Eye (tissue), 1 donor: ENCODE measurements around the gene MRPS31.
A peak's percentile ranks its signal among the peaks of the same experiment; 100 is the strongest.
"Not testable (repeated sequence)": the region's sequence is repeated elsewhere in the genome, so short reads cannot be mapped to it uniquely, and the experiment has no call there.

Experiments
- DNase-seq: peaks from one replicate; pipeline ENCODE4 v3.0.0-alpha.2; 2015

Gene MRPS31

DNA sequence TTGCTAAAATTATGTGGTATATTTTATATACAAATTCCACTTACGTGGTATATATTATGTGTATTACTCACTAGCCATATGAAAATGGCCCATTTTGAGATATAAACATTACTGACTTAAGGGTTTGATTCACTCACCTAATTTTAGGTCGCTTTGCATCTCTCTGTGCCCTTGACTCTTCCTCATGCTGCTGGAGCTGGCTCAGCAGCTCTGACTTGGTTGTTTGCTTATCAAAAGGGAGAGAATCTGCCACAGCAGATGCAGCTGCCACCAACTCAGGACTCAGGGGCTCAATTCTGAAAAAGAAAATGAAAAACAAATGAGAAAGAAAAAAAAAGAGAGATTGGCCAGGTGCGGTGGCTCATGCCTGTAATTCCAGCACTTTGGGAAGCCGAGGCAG is 12.2 kb downstream of the MRPS31 start:
- no peak for DNase-seq

GRCh38 chr13:40756042-40756441 is 14.9 kb downstream of the MRPS31 start:
- no peak for DNase-seq

- no peak for DNase-seq
Observed at GRCh38 chr13:40755082-40755700, 15.8 kb downstream of the MRPS31 start.

- no peak for DNase-seq
Observed at GRCh38 chr13:40749327-40749726, 21.7 kb downstream of the MRPS31 start.

GRCh38 chr13:40735232-40735548 is 35.8 kb downstream of the MRPS31 start:
- DNase-seq = not testable (repeated sequence)

DNA sequence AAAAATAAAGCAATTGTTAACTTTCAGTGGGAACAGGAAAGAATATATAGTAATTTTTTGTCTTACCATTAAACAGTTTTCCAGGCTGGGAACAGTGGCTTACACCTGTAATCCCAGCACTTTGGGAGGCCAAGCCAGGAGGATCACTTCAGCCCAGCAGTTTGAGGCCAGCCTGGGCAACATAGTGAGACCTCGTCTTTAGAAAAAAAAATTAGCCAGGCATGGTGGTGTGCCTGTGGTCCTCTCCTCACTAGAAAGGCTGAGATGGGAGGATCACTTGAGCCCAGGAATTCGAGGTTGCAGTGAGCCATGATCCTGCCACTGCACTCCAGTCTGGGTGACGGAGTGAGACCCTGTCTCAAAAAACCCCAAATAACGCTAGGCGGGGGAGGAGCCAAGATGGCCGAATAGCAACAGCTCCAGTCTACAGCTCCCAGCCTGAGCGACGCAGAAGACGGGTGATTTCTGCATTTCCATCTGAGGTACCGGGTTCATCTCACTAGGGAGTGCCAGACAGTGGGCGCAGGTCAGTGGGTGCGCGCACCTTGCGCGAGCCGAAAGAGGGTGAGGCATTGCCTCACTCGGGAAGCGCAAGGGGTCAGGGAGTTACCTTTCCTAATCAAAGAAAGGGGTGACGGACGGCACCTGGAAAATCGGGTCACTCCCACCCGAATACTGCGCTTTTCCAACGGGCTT is 36.3 kb downstream of the MRPS31 start:
- not testable (repeated sequence) for DNase-seq

DNA sequence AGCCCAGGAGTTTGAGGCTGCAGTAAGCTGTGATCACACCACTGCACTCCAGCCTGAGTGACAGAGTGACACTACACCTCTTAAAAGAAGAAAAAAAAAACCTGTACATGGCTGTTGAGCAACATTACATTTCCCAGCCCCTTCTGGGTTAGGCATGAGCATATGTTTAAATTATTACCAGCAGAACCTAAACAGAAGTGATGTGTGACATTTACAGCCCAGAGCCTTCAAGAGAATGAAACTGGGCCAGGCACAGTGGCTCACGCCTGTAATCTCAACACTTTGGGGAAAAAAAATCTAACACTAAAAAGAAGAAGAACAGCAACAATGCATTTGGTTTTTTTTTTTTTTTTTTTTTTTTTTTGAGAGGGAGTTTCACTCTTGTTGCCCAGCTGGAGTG is 38.3 kb downstream of the MRPS31 start:
- no peak for DNase-seq

DNA sequence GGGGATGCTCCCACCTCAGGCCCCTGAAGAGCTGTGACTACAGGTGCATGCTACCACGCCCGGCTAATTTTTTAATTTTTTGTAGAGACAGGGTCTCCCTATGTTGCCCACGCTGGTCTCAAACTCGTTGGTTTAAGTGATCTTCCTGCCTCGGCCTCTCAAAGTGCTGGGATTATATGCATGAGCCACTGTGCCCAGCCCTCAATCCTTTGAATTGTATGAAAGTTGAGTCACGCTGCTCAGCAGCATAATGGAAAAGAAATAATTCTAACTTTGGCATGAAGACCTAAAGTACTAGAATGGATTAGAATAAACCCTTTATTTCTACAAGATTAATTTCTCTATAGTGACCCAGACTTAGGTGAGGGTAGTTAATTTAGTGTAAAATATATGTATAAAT is 42.4 kb downstream of the MRPS31 start:
- no peak for DNase-seq

GRCh38 chr13:40714433-40714832 is 56.6 kb downstream of the MRPS31 start:
- DNase-seq = not testable (repeated sequence)

GRCh38 chr13:40706439-40706838 is 64.6 kb downstream of the MRPS31 start:
- DNase-seq = no peak

- no peak for DNase-seq
Observed at GRCh38 chr13:40697711-40698110, 73.3 kb downstream of the MRPS31 start.

GRCh38 chr13:40694426-40694825 is 76.6 kb downstream of the MRPS31 start:
- DNase-seq = no peak

DNA sequence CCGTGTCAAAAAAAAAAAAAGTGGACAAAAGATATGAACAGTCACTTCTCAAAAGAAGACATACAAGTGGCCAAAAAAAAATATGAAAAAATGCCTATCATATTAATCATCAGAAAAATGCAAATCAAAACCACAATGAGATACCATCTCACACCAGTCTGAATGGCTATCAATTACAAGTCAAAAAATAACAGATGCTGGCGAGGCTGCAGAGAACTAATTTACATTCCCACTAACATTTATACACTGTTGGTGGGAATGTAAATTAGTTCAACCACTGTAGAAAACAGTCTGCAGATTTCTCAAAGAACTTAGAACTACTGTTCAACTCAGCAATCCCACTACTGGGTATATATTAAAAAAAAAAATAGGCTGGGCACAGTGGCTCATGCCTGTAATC is 78.0 kb downstream of the MRPS31 start:
- DNase-seq = no peak

- DNase-seq = no peak
Observed at GRCh38 chr13:40688781-40689180, 82.2 kb downstream of the MRPS31 start.

- peak; percentile 75 for DNase-seq
Observed at GRCh38 chr13:40682449-40683240, 88.3 kb downstream of the MRPS31 start.

DNA sequence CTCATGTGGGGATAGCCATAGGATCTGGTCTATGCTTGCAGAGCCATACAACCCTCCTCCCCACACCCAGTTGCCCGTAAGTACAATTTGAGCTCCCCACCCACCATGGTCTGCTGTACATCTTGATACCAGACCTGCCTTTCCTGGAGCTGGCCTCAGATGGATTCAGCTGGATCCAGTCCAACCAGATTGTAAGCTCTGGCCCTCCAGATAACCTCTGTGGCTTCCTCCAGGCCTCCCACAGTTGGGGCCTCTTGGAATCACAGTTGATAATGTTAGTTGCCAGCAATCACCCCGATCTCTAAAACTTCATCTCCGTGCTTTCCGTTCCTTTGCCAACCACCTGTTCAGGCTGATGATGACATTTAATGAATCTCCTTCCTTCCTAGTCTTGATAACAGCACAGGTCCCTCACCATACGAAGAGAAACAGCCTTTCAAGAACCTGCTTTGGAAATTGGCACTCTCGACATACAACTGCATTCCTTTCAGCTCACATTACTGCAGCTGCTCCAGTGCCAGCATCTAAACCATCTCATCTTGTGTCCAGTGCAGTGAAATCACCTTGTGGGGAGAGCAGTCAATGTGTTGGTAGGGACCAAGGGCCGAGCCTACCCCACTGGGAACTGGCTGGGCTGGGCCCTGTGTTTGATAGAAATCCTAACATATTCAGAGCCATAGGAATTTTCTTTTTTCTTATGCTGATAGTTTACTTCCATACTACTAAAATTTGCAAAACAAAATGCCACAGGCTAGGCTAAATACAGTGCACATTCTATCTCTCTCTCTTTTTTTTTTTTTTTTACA is 89.4 kb downstream of the MRPS31 start:
- DNase-seq = peak; percentile 30

- DNase-seq = no peak
Observed at GRCh38 chr13:40680659-40681323, 90.2 kb downstream of the MRPS31 start.

- DNase-seq = no peak
Observed at GRCh38 chr13:40679480-40679985, 91.5 kb downstream of the MRPS31 start.
